Stimulated activated CD8-positive, alpha-beta memory T cell treated with anti-CD3 and anti-CD28 coated beads, Interleukin-7, amount 100 ng/mL, for 4 hours (primary cell): ENCODE measurements around the gene MRI1.

ENCODE experiments used
- DNase-seq, 2 donors: peaks; one replicate each; pipeline ENCODE4 v3.0.0-alpha.2; 2020; ENCODE audit warnings: low read depth in 2 of 2

Gene MRI1

DNA sequence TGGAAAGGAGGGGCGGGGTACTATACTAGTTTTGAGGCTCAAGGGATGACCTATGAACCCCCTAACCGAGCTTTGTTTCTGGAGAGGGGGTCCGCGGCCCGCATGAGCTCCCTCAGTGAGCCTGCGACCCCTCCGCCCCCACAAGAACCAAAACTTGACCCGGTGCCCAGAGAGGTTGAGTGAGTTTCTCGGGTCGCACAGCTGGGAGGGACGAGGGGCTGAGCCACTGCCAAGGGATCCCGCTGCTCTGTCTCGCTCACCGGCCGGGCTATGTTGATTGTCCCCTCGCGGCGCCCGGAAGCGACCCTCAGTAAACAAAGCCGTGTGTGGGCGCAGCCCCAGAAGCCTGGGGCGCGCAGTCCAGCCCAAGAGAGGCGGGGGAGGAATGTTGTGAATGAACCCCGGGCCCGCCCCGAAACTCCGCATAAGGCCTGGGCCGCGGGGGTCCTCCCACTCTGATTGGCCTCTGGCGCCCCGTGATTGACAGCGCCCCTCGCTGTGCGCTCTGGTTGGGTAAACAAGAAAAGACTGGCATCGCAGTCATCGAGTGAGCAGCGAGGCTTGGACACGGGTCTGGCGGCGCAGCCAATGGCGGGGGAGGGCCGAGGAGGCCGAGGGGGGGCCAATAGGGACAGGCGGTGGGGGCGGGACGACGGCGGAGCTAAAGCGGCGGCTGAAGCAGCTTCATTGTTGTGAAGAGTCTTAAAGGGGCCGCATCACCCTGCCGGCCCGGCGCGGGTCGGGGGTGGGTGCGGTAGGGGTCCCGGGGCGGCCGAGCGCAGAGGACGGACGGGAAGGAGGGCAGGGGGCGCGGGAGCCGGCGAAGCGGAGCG is 30.7 kb downstream of the MRI1 start, which contains the start of gene ZSWIM4:
Gene ZSWIM4, plus strand, starts transcription at position 687 of the 833 bp plus-strand sequence. CDS start 206 bp downstream, outside the sequence.
- DNase-seq = peak; percentile 86 to 93

DNA sequence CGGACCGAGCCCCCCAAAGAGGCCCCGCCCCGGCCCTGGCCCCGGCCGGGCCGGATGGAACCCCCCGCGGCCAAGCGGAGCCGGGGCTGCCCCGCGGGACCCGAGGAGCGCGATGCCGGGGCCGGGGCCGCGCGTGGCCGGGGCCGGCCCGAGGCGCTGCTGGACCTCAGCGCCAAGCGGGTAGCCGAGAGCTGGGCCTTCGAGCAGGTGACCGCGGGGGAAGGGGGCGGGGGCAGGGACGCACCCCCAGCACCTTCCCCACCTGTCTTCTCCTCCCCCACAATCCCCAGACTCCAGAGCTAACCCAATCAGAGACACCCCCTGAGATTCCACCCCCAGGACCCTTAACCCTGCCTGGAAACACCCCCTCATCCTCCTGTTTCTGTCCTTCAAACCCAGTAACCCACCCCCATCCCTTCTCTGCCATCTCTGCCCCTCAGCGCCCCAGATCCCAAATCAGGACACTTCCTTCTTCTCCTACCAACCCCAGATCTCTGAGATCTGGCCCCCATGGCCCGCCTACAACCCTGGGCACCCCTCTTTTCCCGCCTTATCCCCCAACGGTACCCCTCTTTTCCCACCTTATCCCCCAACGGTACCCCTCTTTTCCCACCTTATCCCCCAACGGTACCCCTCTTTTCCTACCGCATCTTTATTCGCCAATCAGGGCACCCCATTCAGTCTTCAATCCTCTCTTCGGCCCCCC is 31.4 kb downstream of the MRI1 start:
- DNase-seq = no peak

DNA sequence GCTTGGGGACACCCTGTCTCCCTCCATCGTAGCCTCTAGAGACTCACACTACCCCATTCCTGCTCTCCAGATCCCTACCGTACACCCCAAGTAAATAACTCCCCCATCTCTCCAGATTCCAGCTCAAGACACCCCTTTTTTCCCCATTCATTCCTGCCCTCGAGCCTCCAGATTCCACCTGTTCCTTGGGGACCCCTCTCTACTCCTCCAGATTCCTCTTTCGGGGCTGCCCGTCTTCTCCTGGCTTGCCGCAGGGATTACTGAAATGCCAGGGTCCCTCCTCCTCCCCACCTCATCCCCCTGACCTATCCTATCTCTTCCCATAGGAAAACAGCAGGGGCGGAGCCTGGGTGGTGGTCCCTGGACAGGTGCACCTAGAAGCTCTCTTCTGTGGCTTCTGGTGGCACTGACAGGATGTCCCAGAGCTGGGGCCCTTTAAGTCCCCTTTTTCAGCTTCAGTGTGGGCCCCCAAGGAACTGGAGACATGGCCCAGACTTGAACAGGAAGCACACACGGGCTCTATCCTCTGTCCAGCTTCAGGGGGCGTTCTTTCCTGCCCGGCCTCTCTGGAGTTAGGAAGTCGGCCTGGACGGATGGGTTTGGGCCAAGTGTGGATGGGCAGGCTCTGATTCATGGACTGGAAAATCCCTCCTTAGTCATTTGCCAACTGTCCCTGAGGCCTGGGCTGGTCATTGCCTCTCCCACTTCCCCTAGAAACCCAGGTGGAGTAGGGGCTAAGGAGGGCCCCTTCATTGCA is 32.2 kb downstream of the MRI1 start:
- no peak for DNase-seq

DNA sequence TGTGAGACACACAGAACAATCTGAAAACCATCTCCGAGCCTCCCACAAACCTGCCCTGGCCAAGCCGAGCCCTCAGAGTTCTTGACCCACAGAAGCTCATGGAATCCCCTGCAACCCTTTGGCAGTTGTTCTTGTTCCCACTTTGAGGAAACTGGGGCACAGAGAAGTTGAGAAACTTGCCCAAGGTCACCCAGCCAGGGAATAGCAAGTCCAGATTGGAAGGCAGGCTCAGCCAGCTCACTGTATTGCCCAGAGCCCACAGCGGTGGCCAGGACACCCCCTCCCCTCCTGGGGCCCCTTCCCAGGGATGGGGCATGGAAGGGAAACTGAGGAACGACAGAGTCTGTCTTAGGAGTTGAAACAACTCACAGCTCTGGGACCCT is 32.7 kb downstream of the MRI1 start:
- no peak for DNase-seq

DNA sequence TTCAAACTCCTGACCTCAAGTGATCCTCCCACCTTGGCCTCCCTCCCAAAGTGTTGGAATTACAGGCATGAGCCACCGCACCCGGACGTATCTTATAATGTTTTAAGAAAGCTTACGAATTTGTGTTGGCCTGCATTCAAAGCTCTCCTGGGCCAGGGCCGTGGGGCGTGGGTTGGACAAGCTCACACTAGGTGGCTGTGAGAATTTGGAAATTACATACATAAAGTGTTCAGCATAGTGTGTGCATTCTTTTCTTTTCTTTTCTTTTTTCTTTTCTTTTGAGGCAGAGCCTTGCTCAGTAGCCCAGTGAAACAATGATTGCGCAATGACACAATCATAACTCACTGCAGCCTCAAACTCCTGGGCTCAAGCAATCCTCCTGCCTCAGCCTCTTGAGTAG is 33.5 kb downstream of the MRI1 start:
- DNase-seq = no peak

DNA sequence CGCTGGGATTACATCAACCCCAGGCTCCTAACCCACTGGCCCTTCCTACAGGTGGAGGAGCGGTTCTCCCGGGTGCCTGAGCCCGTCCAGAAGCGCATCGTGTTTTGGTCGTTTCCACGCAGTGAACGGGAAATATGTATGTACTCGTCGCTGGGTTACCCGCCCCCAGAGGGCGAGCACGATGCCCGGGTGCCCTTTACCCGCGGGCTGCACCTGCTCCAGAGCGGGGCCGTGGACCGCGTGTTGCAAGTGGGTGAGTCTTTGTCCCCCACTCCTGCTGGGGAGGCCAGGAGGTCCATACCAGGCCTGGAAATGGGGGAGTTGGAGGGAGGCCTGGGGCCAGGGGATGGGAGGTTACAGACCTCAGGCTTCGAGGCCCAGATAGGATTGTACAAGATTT is 35.3 kb downstream of the MRI1 start:
- no peak for DNase-seq

DNA sequence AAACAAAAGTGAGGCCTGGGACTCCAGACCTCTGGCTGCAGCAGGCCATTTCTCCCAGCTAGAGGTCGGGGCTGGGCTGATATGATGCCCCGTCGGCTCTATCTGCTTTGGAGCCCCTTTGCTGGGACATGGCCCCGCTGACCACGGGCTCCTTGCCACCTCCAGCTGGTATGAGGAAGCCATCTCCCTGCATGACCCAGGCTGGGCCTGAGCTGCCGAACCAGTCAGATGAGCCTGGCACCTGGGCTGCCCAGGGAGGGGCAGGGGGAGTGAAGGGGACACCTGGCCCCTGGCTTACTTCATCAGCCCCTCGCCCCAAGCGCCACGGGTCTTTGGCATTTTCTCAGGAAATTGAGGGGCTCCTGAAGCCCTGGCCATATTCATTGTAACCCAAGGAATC is 38.7 kb downstream of the MRI1 start:
- no peak for DNase-seq

DNA sequence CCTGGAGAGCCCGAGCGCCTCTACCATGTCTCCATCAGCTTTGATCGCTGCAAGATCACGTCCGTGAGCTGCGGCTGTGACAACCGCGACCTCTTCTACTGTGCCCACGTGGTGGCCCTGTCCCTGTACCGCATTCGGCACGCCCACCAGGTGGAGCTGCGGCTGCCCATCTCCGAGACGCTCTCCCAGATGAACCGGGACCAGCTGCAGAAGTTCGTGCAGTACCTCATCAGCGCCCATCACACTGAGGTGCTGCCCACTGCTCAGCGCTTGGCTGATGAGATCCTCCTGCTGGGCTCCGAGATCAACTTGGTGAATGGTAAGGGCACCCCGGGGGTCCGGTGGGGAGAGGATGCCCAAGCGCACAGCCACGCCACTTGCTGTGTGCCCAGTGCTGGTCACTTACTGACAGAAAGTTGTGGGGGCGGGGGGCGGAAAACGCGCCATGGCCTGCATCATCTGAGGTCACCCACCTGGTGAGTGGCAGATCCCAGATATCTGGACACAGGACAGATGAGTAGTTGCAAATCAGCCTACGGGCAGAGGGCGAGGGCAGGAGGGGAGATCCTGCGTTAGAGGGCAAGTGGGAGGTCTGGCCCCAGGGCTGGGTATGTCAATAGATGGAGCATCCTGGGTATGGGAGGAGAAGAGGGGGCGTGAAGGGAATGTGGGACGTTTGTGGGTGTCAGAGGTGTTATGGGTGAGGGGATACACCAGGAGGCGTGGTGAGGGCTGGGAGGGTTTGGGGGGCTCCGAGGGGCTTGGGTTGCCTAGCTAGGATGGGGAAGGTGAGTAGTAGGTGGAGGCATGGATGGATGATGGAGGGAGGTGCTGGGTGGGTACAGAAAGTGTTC is 40.7 kb downstream of the MRI1 start:
- no peak for DNase-seq

DNA sequence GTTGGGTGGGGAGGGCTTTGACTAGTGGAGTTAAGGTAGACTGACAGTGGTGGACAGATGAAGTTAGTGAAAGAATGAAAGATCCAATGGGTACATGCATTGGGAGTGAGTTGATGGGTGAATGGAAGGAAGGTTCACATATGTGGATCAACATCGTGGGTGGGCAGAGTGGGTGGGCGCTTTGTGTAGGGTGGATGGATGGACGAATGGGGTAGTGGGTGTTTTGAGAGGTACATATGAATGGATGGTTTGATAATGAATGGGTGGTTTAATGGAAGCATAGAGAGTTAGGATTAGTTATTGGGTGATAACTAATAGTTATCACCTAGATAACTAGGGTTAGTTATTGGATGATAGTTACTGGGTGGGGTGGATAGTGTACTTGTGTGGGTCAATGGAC is 42.4 kb downstream of the MRI1 start:
- DNase-seq = no peak

DNA sequence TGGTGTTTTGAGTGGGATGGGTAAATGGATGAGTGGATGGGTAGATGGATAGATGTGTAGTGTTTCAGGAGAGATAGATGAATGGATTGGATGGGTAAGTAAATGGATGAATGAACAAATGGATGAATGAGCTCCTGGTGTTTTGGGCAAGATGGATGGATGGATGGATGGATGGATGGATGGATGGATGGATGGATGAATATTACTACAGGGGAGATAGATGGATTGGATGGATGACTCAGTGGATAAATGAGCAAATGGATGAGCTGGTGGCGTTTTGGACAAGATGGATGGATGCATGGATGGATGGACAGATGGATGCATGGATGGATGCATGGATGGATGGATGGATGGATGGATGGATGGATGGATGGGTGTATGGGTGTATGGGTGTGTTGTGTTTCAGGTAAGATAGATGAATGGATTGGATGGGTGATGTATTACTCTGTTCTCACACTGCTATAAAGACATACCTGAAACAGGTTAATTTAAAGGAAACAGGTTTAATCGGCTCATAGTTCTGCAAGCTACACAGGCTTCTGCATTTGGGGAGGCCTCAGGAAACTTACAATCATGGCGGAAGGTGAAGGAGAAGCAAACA is 43.2 kb downstream of the MRI1 start:
- DNase-seq = no peak

DNA sequence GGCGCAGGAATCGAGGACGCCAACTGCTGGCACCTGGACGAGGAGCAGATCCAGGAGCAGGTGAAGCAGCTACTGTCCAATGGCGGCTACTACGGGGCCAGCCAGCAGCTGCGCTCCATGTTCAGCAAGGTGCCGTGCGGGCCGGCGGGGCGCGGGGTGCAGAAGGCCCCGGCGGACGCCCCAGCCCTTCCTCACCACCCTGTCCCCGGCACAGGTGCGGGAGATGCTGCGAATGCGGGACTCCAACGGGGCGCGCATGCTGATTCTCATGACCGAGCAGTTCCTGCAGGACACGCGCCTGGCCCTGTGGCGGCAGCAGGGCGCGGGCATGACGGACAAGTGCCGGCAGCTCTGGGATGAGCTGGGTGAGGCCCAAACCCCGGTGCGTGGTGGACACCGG is 44.5 kb downstream of the MRI1 start:
- DNase-seq = no peak

DNA sequence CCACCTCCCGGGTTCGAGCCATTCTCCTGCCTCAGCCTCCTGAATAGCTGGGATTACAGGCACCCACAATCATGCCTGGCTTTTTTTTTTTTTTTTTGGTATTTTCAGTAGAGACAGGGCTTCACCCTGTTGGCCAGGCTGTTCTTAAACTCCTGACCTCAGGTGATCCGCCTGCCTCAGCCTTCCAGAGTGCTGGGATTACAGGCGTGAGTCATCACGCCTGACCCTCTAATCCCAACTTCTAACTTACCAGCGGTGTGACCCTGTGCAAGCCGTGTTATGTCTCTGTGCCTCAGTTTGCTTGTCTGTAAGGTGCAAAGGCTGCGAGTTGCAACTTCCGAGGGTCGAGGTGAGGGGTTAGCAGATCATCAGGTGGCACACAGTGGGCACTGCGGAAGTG is 48.2 kb downstream of the MRI1 start:
- DNase-seq = no peak

DNA sequence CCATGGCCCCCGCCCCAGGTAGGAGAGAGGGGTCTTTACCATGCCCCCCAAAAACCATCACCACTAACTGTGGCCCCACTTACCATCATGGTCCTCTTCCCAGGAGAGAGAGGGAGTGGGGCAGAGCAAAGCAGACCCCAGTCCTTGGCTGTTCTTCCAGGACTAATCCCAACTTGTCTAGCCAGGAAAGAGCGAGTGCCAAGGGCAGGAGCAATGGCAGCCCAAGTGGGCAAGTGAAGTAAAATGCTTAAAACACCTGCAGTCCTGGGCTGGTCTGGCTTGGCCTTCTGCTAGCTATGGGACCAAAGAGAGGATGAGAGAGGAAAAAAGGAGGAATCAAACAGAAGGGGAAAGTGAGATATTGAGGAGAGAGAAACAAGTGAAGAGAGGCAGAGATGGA is 48.8 kb downstream of the MRI1 start:
- DNase-seq = no peak

DNA sequence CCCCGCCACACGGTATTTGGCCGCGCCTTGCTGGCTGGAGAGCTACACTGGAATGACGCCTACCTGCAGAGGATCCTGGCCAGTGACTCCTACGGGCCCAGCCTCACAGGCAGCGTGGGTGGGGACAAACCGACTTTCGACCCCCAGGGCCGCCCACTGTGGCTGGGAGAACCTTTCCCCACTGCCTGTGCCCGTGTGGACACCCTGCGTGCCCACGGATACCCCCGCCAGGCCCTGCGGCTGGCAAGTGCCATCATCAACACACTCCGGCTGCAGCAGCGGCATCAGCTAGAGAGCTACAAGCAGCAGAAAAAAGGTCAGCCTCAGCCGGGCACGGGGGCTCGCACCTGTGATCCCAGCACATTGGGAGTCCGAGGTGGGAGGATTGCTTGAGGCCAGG is 50.2 kb downstream of the MRI1 start:
- DNase-seq = no peak

DNA sequence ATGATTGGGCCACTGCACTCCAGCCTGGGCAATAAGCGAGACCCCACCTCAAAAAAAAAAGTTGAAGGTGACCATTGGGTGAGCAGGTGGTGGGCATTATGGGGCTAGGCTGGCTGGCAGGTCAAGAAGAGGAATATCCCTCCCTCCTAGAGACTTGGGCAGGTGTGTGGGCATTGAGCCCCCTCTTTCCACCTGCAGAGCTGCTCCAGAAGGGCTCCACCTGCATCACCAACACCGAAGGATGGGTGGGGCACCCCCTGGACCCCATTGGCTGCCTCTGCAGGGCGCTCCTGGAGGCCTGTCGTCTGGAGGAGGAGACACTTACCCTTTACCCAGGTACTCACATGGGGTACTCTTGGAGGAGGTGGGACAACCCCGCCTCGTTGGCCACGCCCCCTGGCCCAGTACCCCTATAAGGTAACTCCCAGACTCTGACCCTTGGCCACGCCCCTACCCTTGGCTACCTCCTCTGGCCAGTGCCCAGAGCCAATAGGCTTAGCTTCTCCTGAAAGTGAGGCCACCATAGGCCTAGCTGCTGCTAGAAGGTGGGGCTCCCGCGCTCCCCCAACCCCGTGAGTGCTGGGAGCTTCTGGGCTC is 52.8 kb downstream of the MRI1 start:
- DNase-seq = no peak

DNA sequence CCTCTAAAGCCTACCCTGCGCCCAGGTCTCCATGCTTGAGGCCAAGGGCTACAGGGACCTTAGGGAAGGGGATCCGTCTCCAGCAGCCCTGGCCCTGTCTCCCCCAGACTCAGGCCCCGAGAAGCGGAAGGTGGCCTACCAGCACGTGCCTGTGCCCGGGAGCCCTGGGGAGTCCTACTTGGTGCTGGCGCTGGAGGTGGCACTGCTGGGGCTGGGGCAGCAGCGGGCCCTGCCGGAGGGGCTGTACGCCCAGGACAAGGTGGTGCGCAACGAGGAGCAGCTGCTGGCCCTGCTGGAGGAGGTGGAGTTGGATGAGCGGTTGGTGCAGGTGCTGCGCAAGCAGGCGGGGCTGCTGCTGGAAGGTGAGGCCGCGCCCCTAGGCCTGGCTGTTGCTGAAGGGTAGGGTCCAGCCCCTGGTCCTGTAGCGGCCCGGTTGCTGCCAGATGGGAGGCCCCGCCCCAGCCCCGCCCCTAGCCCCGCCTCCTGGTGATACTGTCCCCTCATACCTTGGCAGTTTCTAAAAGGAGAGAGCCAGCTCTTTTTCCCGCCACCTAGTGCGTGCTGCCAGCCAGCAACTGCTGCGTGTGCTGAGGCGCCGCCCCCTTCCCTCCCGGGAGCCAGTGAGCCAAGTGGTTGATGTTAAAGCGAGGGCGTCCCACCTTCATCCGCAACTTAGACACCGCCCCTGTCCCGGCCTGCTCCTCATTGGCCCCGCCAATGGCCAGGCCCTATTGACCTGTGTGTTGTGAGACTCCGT is 53.5 kb downstream of the MRI1 start:
- no peak for DNase-seq

DNA sequence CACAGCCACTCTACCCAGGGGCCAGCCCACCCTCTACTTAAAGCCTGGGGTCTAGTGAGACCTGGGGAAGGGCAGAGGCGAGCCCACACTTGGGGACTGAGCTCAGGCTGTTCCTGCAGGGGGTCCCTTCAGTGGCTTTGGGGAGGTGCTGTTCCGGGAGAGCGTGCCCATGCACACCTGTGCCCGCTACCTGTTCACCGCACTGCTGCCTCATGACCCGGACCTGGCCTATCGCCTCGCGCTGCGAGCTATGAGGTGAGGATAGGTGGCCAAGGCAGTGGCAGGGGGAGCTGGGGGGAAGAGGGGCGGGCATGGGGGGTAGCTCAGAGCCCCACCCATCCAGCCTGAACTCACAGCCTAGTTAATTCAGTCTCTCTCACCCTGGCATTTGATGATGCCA is 54.9 kb downstream of the MRI1 start:
- DNase-seq = no peak

DNA sequence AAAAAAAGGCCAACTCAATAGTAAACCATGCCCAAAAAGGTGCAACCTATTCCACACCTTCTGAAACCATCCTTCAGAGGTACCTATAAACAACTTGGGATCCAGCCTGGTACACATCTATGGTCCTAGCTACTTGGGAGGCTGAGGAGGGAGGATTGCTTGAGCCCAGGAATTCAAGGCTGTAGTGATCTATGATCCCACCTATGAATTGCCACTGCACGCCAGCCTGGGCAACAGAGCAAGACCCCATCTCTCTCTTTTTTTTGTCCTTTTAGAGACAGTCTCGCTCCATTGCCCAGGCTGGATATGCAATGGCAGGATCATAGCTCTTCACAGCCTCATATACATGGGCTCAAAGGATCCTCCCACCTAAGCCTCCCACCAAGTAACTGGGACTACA is 57.0 kb downstream of the MRI1 start:
- DNase-seq = no peak

DNA sequence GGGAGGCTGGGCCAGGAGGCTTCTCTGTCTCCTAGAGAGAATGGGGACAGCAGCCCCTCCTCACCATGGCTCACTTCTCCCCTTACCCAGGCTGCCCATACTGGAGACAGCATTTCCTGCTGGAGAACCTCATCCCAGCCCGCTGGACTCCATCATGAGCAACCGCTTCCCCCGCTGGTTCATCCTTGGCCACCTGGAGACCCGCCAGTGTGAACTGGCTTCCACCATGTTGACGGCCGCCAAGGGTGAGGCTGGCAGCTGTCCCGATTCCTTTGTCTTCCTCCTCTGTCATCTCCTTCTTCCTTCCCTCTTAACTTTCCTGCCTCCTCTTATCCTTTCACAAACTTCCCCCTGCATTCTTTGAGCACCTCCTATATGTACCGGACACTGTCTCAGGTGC is 58.9 kb downstream of the MRI1 start:
- no peak for DNase-seq
